Adrenal gland (tissue), 5 donors: ENCODE data around the gene ACR.
"Not testable (repeated sequence)": the region's sequence is repeated elsewhere in the genome, so short reads cannot be mapped to it uniquely, and the experiment has no call there.

Experiments used
- POLR2A ChIP-seq, 2 donors: fragments of 450-650 bp; IDR thresholded peaks; one replicate each; pipeline ENCODE4 v1.6.1; 2017; ENCODE audit warnings: antibody characterized with exemption in 2 of 2, mild to moderate bottlenecking in 2 of 2, moderate library complexity in 1 of 2
- TF ChIP-seq, protein P1 (sequence below), 6 experiments: fragments of 450-650 bp in 4 of 6; fragments of 200-600 bp in 2 of 6; sonication (generic) in 1 of 6; IDR thresholded peaks; 1 replicate in 5 of 6; 2 replicates in 1 of 6; pipeline versions ENCODE4 v1.5.1 to v1.8.0; 2016 to 2021; ENCODE audit warnings: antibody characterized with exemption in 6 of 6, mild to moderate bottlenecking in 2 of 6, moderate library complexity in 1 of 6
- donor health status: DM: no; HTN: no; CAD: no.

- TF ChIP-seq, protein P1, sequence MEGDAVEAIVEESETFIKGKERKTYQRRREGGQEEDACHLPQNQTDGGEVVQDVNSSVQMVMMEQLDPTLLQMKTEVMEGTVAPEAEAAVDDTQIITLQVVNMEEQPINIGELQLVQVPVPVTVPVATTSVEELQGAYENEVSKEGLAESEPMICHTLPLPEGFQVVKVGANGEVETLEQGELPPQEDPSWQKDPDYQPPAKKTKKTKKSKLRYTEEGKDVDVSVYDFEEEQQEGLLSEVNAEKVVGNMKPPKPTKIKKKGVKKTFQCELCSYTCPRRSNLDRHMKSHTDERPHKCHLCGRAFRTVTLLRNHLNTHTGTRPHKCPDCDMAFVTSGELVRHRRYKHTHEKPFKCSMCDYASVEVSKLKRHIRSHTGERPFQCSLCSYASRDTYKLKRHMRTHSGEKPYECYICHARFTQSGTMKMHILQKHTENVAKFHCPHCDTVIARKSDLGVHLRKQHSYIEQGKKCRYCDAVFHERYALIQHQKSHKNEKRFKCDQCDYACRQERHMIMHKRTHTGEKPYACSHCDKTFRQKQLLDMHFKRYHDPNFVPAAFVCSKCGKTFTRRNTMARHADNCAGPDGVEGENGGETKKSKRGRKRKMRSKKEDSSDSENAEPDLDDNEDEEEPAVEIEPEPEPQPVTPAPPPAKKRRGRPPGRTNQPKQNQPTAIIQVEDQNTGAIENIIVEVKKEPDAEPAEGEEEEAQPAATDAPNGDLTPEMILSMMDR (IDR thresholded peaks at IDR 0.05), result not testable (repeated sequence)
- TF ChIP-seq POLR2A (IDR thresholded peaks at IDR 0.05), result not testable (repeated sequence)
These were observed 2.7 kb downstream of the ACR start for GRCh38 chr22:50740714-50741113.
